Heart right ventricle (tissue), 16 donors: ENCODE results near the gene NBL1. TPM values are rescaled to one million over a fixed set of nuclear protein-coding genes. Genes with fewer than 3 reads are reported as not detected.

ENCODE experiments used
- ATAC-seq, 8 donors: fragments of 200-7000 bp; cut with Tn5 transposase; one replicate each; pipeline ENCODE4 v1.9.1; 2020; ENCODE audit warnings: mild to moderate bottlenecking in 8 of 8, moderate library complexity in 8 of 8, moderate number of reproducible peaks in 1 of 8
- DNase-seq, 2 donors: peaks; one replicate each; pipeline ENCODE4 v3.0.0-alpha.2; 2020
- H3K27ac ChIP-seq, 10 donors: fragments of 200-600 bp; sonication (generic) in 2 of 10; one replicate each; pipeline versions ENCODE4 v1.5.0 to v1.8.0; 2020 to 2022; ENCODE audit warnings: mild to moderate bottlenecking in 3 of 10
- H3K27me3 ChIP-seq, 7 donors: fragments of 200-600 bp; one replicate each; pipeline ENCODE4 v1.8.0; 2021 to 2022; ENCODE audit warnings: mild to moderate bottlenecking in 2 of 7
- H3K36me3 ChIP-seq, 9 donors: fragments of 200-600 bp; sonication (generic) in 1 of 9; one replicate each; pipeline versions ENCODE4 v1.5.0 to v1.8.0; 2020 to 2022; ENCODE audit warnings: mild to moderate bottlenecking in 2 of 9
- H3K4me1 ChIP-seq, 9 donors: fragments of 200-600 bp; sonication (generic) in 1 of 9; one replicate each; pipeline versions ENCODE4 v1.5.0 to v1.8.0; 2020 to 2022; ENCODE audit warnings: mild to moderate bottlenecking in 4 of 9
- H3K4me3 ChIP-seq, 10 donors: fragments of 200-600 bp; sonication (generic) in 2 of 10; one replicate each; pipeline versions ENCODE4 v1.5.0 to v1.8.0; 2020 to 2022; ENCODE audit warnings: mild to moderate bottlenecking in 7 of 10, moderate library complexity in 2 of 10
- H3K9me3 ChIP-seq, 11 donors: fragments of 200-600 bp in 10 of 11; sonication (generic) in 2 of 11; one replicate each; pipeline versions ENCODE4 v1.5.0 to v1.8.0; 2013 to 2022; ENCODE audit warnings: mild to moderate bottlenecking in 2 of 11, control low read depth in 1 of 11, moderate library complexity in 1 of 11
- WGBS, 2 donors: extraction: QIAGEN DNeasy Blood & Tissue Kit; methylation state at CpG; one replicate each; pipeline ENCODE4 v1.1.7; 2013; ENCODE audit warnings: inconsistent platforms in 1 of 2; 5-methylcytosine and 5-hydroxymethylcytosine counted together
- intact Hi-C, 10 donors: fragments of 100-400 bp; cut with DNase I; formaldehyde crosslinking; loops; one replicate each; pipeline versions ENCODE4 v1.11.1 to v1.14.2; 2022
- polyA plus RNA-seq, 2 donors: library from polyadenylated mRNA; stranded (reverse); fragments of 200-250 nt; gene quantifications; one replicate each; pipeline ENCODE4 v1.2.3, GENCODE V29; 2013
- total RNA-seq, 10 donors: library from RNA; stranded (reverse); fragmentation: NEBNext Ultra II Directional in 3 of 10; extraction: Animal tissue kit (Norgen Biotek cat#: 25700) in 3 of 10; gene quantifications; one replicate each; pipeline versions ENCODE4 v1.2.1 to v1.2.4, GENCODE V29; 2021 to 2023
- TF ChIP-seq, protein P1 (sequence below), 9 donors: fragments of 200-600 bp; sonication (generic) in 2 of 9; IDR thresholded peaks; one replicate each; pipeline versions ENCODE4 v1.5.0 to v1.8.0; 2021 to 2022; ENCODE audit warnings: antibody characterized with exemption in 9 of 9, mild to moderate bottlenecking in 5 of 9, moderate library complexity in 1 of 9
- donor health status: Arrhythmogenic right ventricular cardiomyopathy.
- donor health status: ischemic (EF 13 %, LVEDD 7.1; RV severe dilation, severe dysfunction).
- donor health status: healthy with polysubstance abuse.
- donor health status: DM: no; HTN: yes; CAD: no.
- donor health status: DM: no; HTN: no; CAD: no.
- donor health status: ischemic (EF 25% LVEDD 6.9; RV normal size, moderate dysfunction).
- donor health status: ischemic (EF 25% LVEDD 5.7; RV mildly dilated, moderate dysfunction).
- donor health status: healthy.
- donor health status: DM: yes; HTN: yes; CAD: no.
- donor health status: Ischemic cardiomyopathy.
- donor health status: ischemic (EF 35%, LVEDD 5.7; RV mildly dilated, moderate dysfunction).
- donor health status: nonischemic (EF 11% LVEDD 7.7; RV severe dilation, severe dysfunction).
- donor health status: DM: yes; HTN: yes; CAD: no.
- donor health status: PGD.
- donor health status: ischemic (EF 29% LVEDD 5.4; RV normal size, mild dysfunction).
- donor health status: nonischemic (EF 23%, LVEDD 6.1; RV moderate dilation, normal function).

Gene NBL1
- total and polyA plus RNA-seq, 12 donors = 18.5 to 48.7 (median 38.3) TPM

- 94 to 97% methylated on average over 3 of the region's 3 CpGs for WGBS, 2 donors
- no peaks in the 10 kb centered on the region for H3K27me3 ChIP-seq
- ATAC-seq (no peak), DNase-seq (no peak)
- H3K36me3 ChIP-seq = peaks cover 0 to 56% (median 9%) of the 10 kb centered on the region in 9 donors
- no peaks in the 10 kb centered on the region for H3K9me3 ChIP-seq
- peaks cover 12 to 53% (median 33%) of the 10 kb centered on the region in 9 donors for H3K4me1 ChIP-seq
- intact Hi-C loops = no loop called here
- no peak overlapping the region for H3K27ac ChIP-seq
- TF ChIP-seq, protein P1, sequence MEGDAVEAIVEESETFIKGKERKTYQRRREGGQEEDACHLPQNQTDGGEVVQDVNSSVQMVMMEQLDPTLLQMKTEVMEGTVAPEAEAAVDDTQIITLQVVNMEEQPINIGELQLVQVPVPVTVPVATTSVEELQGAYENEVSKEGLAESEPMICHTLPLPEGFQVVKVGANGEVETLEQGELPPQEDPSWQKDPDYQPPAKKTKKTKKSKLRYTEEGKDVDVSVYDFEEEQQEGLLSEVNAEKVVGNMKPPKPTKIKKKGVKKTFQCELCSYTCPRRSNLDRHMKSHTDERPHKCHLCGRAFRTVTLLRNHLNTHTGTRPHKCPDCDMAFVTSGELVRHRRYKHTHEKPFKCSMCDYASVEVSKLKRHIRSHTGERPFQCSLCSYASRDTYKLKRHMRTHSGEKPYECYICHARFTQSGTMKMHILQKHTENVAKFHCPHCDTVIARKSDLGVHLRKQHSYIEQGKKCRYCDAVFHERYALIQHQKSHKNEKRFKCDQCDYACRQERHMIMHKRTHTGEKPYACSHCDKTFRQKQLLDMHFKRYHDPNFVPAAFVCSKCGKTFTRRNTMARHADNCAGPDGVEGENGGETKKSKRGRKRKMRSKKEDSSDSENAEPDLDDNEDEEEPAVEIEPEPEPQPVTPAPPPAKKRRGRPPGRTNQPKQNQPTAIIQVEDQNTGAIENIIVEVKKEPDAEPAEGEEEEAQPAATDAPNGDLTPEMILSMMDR (IDR thresholded peaks at IDR 0.05) = no peak
- no peak overlapping the region for H3K4me3 ChIP-seq
Observed at GRCh38 chr1:19618428-19618827, 25.7 kb upstream of the NBL1 start.

- ATAC-seq (peak in 1 of 8 donors; percentile 33), DNase-seq (no peak)
- H3K4me1 ChIP-seq = peaks cover 12 to 46% (median 32%) of the 10 kb centered on the region in 9 donors
- TF ChIP-seq, protein P1 (IDR thresholded peaks at IDR 0.05) = no peak
- peak overlapping the region in 2 of 10 donors; percentile 1 to 27 for H3K27ac ChIP-seq
- intact Hi-C loops = no loop called here
- no peaks in the 10 kb centered on the region for H3K9me3 ChIP-seq
- no peaks in the 10 kb centered on the region for H3K27me3 ChIP-seq
- 60 to 72% methylated on average over 3 of the region's 3 CpGs for WGBS, 2 donors
- H3K4me3 ChIP-seq = no peak overlapping the region
- H3K36me3 ChIP-seq = peaks cover 0 to 65% (median 17%) of the 10 kb centered on the region in 9 donors
Observed at GRCh38 chr1:19619697-19620384, 24.3 kb upstream of the NBL1 start.

- TF ChIP-seq, protein P1 (IDR thresholded peaks at IDR 0.05) = no peak
- 52 to 60% methylated on average over 3 of the region's 3 CpGs for WGBS, 2 donors
- H3K27ac ChIP-seq = peak overlapping the region in 4 of 10 donors; percentile 1 to 54 (median 14)
- peaks cover 12 to 46% (median 32%) of the 10 kb centered on the region in 9 donors for H3K4me1 ChIP-seq
- intact Hi-C loops = no loop called here
- H3K9me3 ChIP-seq = no peaks in the 10 kb centered on the region
- no peak overlapping the region for H3K4me3 ChIP-seq
- peaks cover 0 to 65% (median 17%) of the 10 kb centered on the region in 9 donors for H3K36me3 ChIP-seq
- peak in 2 of 8 donors; percentile 22 to 49 for ATAC-seq
- DNase-seq = no peak
- H3K27me3 ChIP-seq = no peaks in the 10 kb centered on the region
Observed at GRCh38 chr1:19620786-19621185, 23.3 kb upstream of the NBL1 start.

GRCh38 chr1:19621274-19621950 lies 22.7 kb upstream of the NBL1 start:
- intact Hi-C loops = no loop called here
- peak overlapping the region in 4 of 10 donors; percentile 1 to 54 (median 14) for H3K27ac ChIP-seq
- H3K27me3 ChIP-seq = no peaks in the 10 kb centered on the region
- no peaks in the 10 kb centered on the region for H3K9me3 ChIP-seq
- H3K4me3 ChIP-seq = no peak overlapping the region
- peaks cover 12 to 52% (median 37%) of the 10 kb centered on the region in 9 donors for H3K4me1 ChIP-seq
- H3K36me3 ChIP-seq = peaks cover 0 to 65% (median 16%) of the 10 kb centered on the region in 9 donors
- TF ChIP-seq, protein P1 (IDR thresholded peaks at IDR 0.05) = no peak
- DNase-seq = no peak
- peak in 3 of 8 donors; percentile 10 to 65 (median 29) for ATAC-seq
- WGBS, 2 donors = 80 to 81% methylated on average over 4 of the region's 4 CpGs
